ENCODE data around the gene ITGA3.

ITGA3 gene

GRCh38 chr17:50133028-50133768 lies 77.3 kb downstream of the ITGA3 start:
- Histone ChIP-seq H3K27me3 (peaks cover 0 to 4% of the 10 kb centered on the region in 2 donors), H3K36me3 (peaks cover 9 to 42% (median 37%) of the 10 kb centered on the region in 3 donors), H3K27ac (peak overlapping the region; percentile 78 to 87), H3K4me1 (peaks cover 0 to 56% (median 49%) of the 10 kb centered on the region in 4 donors), H3K9me3 (no peaks in the 10 kb centered on the region), H3K4me3 (no peak overlapping the region)
- peak; percentile 58 to 91 for DNase-seq
- no peak for TF ChIP-seq CTCF (IDR thresholded peaks at IDR 0.05)
- intact Hi-C loops (cut with DNase I; ENCODE audit: low total_unique reads), result no loop called here

- peak overlapping the region; percentile 78 to 87 for H3K27ac ChIP-seq
- no peaks in the 10 kb centered on the region for H3K9me3 ChIP-seq
- peak in 1 of 2 donors; percentile 77 for DNase-seq
- no peak overlapping the region for H3K4me3 ChIP-seq
- intact Hi-C loops (cut with DNase I; ENCODE audit: low total_unique reads), result no loop called here
- H3K27me3 ChIP-seq, result peaks cover 0 to 4% of the 10 kb centered on the region in 2 donors
- H3K36me3 ChIP-seq, result peaks cover 14 to 47% (median 42%) of the 10 kb centered on the region in 3 donors
- no peak for TF ChIP-seq CTCF (IDR thresholded peaks at IDR 0.05)
- H3K4me1 ChIP-seq, result peaks cover 0 to 52% (median 47%) of the 10 kb centered on the region in 4 donors
Observed at GRCh38 chr17:50133769-50134099, 77.8 kb downstream of the ITGA3 start.

GRCh38 chr17:50134206-50135110 lies 78.5 kb downstream of the ITGA3 start:
- peaks cover 0 to 45% (median 41%) of the 10 kb centered on the region in 4 donors for H3K4me1 ChIP-seq
- no peaks in the 10 kb centered on the region for H3K9me3 ChIP-seq
- peak overlapping the region; percentile 78 to 87 for H3K27ac ChIP-seq
- peaks cover 0 to under 1% of the 10 kb centered on the region in 2 donors for H3K27me3 ChIP-seq
- H3K36me3 ChIP-seq, result peaks cover 22 to 54% (median 50%) of the 10 kb centered on the region in 3 donors
- TF ChIP-seq CTCF (IDR thresholded peaks at IDR 0.05), result no peak
- DNase-seq, result peak in 1 of 2 donors; percentile 68
- H3K4me3 ChIP-seq, result no peak overlapping the region
- intact Hi-C loops (cut with DNase I; ENCODE audit: low total_unique reads), result no loop called here

GRCh38 chr17:50135316-50136095 lies 79.6 kb downstream of the ITGA3 start:
- TF ChIP-seq CTCF (IDR thresholded peaks at IDR 0.05), result no peak
- Histone ChIP-seq H3K27ac (no peak overlapping the region), H3K27me3 (no peaks in the 10 kb centered on the region), H3K36me3 (peaks cover 29 to 65% (median 57%) of the 10 kb centered on the region in 3 donors), H3K4me3 (no peak overlapping the region), H3K9me3 (no peaks in the 10 kb centered on the region), H3K4me1 (peaks cover 0 to 41% (median 33%) of the 10 kb centered on the region in 4 donors)
- DNase-seq, result peak in 1 of 2 donors; percentile 64
- intact Hi-C loops (cut with DNase I; ENCODE audit: low total_unique reads), result no loop called here

- Histone ChIP-seq H3K36me3 (peaks cover 30 to 72% (median 63%) of the 10 kb centered on the region in 3 donors), H3K9me3 (no peaks in the 10 kb centered on the region), H3K27me3 (no peaks in the 10 kb centered on the region), H3K4me1 (peaks cover 0 to 36% (median 29%) of the 10 kb centered on the region in 4 donors), H3K27ac (no peak overlapping the region), H3K4me3 (no peak overlapping the region)
- no peak for DNase-seq
- no peak for TF ChIP-seq CTCF (IDR thresholded peaks at IDR 0.05)
- intact Hi-C loops (cut with DNase I; ENCODE audit: low total_unique reads), result no loop called here
Observed at GRCh38 chr17:50136096-50136687, 80.3 kb downstream of the ITGA3 start.

All from tibial artery (tissue), 4 donors.